Adrenal gland (tissue), 5 donors: Measurements from ENCODE around the gene PHOSPHO2.

ENCODE experiments used
- CTCF ChIP-seq, 6 experiments: fragments of 450-650 bp in 4 of 6; fragments of 200-600 bp in 2 of 6; sonication (generic) in 1 of 6; IDR thresholded peaks; 1 replicate in 5 of 6; 2 replicates in 1 of 6; pipeline versions ENCODE4 v1.5.1 to v1.8.0; 2016 to 2021; ENCODE audit warnings: antibody characterized with exemption in 6 of 6, mild to moderate bottlenecking in 2 of 6, moderate library complexity in 1 of 6
- POLR2A ChIP-seq, 2 donors: fragments of 450-650 bp; IDR thresholded peaks; one replicate each; pipeline ENCODE4 v1.6.1; 2017; ENCODE audit warnings: antibody characterized with exemption in 2 of 2, mild to moderate bottlenecking in 2 of 2, moderate library complexity in 1 of 2
- donor health status: DM: no; HTN: no; CAD: no.

- TF ChIP-seq CTCF (IDR thresholded peaks at IDR 0.05) = no peak
- TF ChIP-seq POLR2A (IDR thresholded peaks at IDR 0.05) = no peak
Observed at GRCh38 chr2:169734169-169734847, 40.0 kb downstream of the PHOSPHO2 start.
